AG04450 (cell line): ENCODE results near the gene KSR2. TPM values are rescaled to one million over a fixed set of nuclear protein-coding genes. Genes with fewer than 3 reads are reported as not detected.

ENCODE experiments used
- CTCF ChIA-PET: fragments of 300-600, 350-600 bp; formaldehyde crosslinking; extraction: SDS; loops from one replicate; lab custom pipeline; 2022; ENCODE audit warnings: antibody characterized with exemption, inconsistent platforms; lab: Charles Lee
- POLR2A ChIA-PET: fragments of 350-600 bp; formaldehyde crosslinking; extraction: SDS; loops from one replicate; lab custom pipeline; 2021; ENCODE audit warnings: antibody characterized with exemption, inconsistent platforms; lab: Yijun Ruan, JAX
- DNase-seq: peaks from one replicate; pipeline ENCODE4 v3.0.0-alpha.2; 2011; ENCODE audit warnings: low read depth, low spot score
- H3K27ac ChIP-seq: one replicate; pipeline ENCODE4 v1.5.1; 2012; ENCODE audit warnings: low read depth, low read length, control low read depth
- H3K27me3 ChIP-seq: one replicate; pipeline ENCODE4 v1.6.0; 2012; ENCODE audit warnings: low read length; ENCODE audit not compliant: control insufficient read depth, insufficient read depth
- H3K4me3 ChIP-seq: 2 replicates; pipeline ENCODE4 v1.5.1; 2011; ENCODE audit warnings: mild to moderate bottlenecking, low read depth, low read length, control low read depth
- H3K9me3 ChIP-seq: 2 replicates; pipeline ENCODE4 v1.5.1; 2012; ENCODE audit warnings: low read length; ENCODE audit not compliant: control insufficient read depth, insufficient read depth
- CTCF ChIP-seq: IDR thresholded peaks from 2 replicates; pipeline ENCODE4 v1.5.1; 2011; ENCODE audit warnings: low read depth, low read length, control low read depth, inconsistent platforms
- polyA plus RNA-seq: library from polyadenylated mRNA; depleted of rRNA; stranded (reverse); fragments of >200 nt; gene quantifications from 2 replicates; pipeline ENCODE4 v1.2.3, GENCODE V29; 2011

Gene KSR2
- polyA plus RNA-seq, 1 experiment: not detected

GRCh38 chr12:117603316-117604113 is 365.3 kb downstream of the KSR2 start:
- ChIA-PET POLR2A (no interaction called here), CTCF (no interaction called here)
- Histone ChIP-seq H3K9me3 (peaks cover 28% of the 10 kb centered on the region), H3K27me3 (no peaks in the 10 kb centered on the region), H3K27ac (no peak overlapping the region), H3K4me3 (no peak overlapping the region)
- DNase-seq: no peak
- no peak for TF ChIP-seq CTCF

GRCh38 chr12:117599849-117600248 is 368.9 kb downstream of the KSR2 start:
- no peak for DNase-seq
- no peak overlapping the region for H3K27ac ChIP-seq
- peaks cover 14% of the 10 kb centered on the region for H3K9me3 ChIP-seq
- ChIA-PET POLR2A (no interaction called here), CTCF (no interaction called here)
- TF ChIP-seq CTCF: no peak
- no peak overlapping the region for H3K4me3 ChIP-seq
- H3K27me3 ChIP-seq: no peaks in the 10 kb centered on the region

- no peaks in the 10 kb centered on the region for H3K27me3 ChIP-seq
- H3K9me3 ChIP-seq: peaks cover 14% of the 10 kb centered on the region
- H3K27ac ChIP-seq: no peak overlapping the region
- ChIA-PET CTCF (no interaction called here), POLR2A (no interaction called here)
- no peak for DNase-seq
- TF ChIP-seq CTCF: no peak
- H3K4me3 ChIP-seq: no peak overlapping the region
These were observed 371.8 kb downstream of the KSR2 start for GRCh38 chr12:117596968-117597367.

- Histone ChIP-seq H3K27ac (no peak overlapping the region), H3K27me3 (no peaks in the 10 kb centered on the region), H3K9me3 (peaks cover 10% of the 10 kb centered on the region), H3K4me3 (no peak overlapping the region)
- TF ChIP-seq CTCF: no peak
- ChIA-PET POLR2A (no interaction called here), CTCF (no interaction called here)
- DNase-seq: no peak
These were observed 373.0 kb downstream of the KSR2 start for GRCh38 chr12:117595751-117596150.

GRCh38 chr12:117594481-117594880 is 374.3 kb downstream of the KSR2 start:
- Histone ChIP-seq H3K27me3 (no peaks in the 10 kb centered on the region), H3K27ac (no peak overlapping the region), H3K9me3 (peaks cover 5% of the 10 kb centered on the region), H3K4me3 (no peak overlapping the region)
- ChIA-PET POLR2A (no interaction called here), CTCF (no interaction called here)
- DNase-seq: no peak
- TF ChIP-seq CTCF: no peak
